SK-N-SH (cell line): ENCODE measurements around the gene TLDC2. TPM values are rescaled to one million over a fixed set of nuclear protein-coding genes. Genes with fewer than 3 reads are reported as not detected.

Experiments
- CTCF ChIA-PET: fragments of 300-600, 350-600 bp; formaldehyde crosslinking; extraction: SDS; loops from one replicate; lab custom pipeline; 2021; lab: Yijun Ruan, JAX
- POLR2A ChIA-PET: fragments of 350-600 bp; sonication (Branson Sonifier 250); formaldehyde crosslinking; extraction: SDS; loops from one replicate; lab custom pipeline; 2020; ENCODE audit warnings: antibody characterized with exemption, inconsistent platforms; lab: Yijun Ruan, JAX
- DNase-seq: peaks from one replicate; pipeline ENCODE4 v3.0.0; 2012
- H2AFZ ChIP-seq: fragments of 200-600 bp; sonication (generic); 2 replicates; pipeline ENCODE4 v1.8.1; 2016; ENCODE audit warnings: antibody characterized with exemption, mild to moderate bottlenecking, low read depth
- H3F3A ChIP-seq: fragments of 200-600 bp; sonication (generic); replicated peaks from 2 replicates; pipeline ENCODE3; 2016; ENCODE audit warnings: antibody characterized with exemption, mild to moderate bottlenecking; ENCODE audit not compliant: insufficient read depth
- H3K27ac ChIP-seq, 2 experiments: fragments of 200-500 bp in 1 of 2; fragments of 200-600 bp in 1 of 2; sonication (Bioruptor generic) in 1 of 2; sonication (generic), shearing (Covaris generic) in 1 of 2; 2 replicates each; pipeline versions ENCODE4 v1.5.1 to v1.6.1; 2014 to 2016; ENCODE audit warnings: low read depth in 2 of 2, inconsistent platforms in 1 of 2, low read length in 1 of 2, mild to moderate bottlenecking in 1 of 2, mixed read lengths in 1 of 2
- H3K27me3 ChIP-seq: fragments of 200-600 bp; sonication (generic), shearing (Covaris generic); 2 replicates; pipeline ENCODE4 v1.6.1; 2016; ENCODE audit warnings: mixed run types; ENCODE audit not compliant: insufficient read depth
- H3K36me3 ChIP-seq, 2 experiments: fragments of 200-500 bp in 1 of 2; fragments of 200-600 bp in 1 of 2; sonication (Bioruptor generic) in 1 of 2; sonication (generic) in 1 of 2; replicated peaks in 1 of 2; 2 replicates each; pipeline versions ENCODE3 to v1.5.1; 2014 to 2016; ENCODE audit warnings: low read length in 1 of 2, mild to moderate bottlenecking in 1 of 2; ENCODE audit not compliant: insufficient read depth in 2 of 2, control insufficient read depth in 1 of 2
- H3K4me1 ChIP-seq, 2 experiments: fragments of 200-500 bp in 1 of 2; fragments of 200-600 bp in 1 of 2; sonication (Bioruptor generic) in 1 of 2; sonication (generic), shearing (Covaris generic) in 1 of 2; 2 replicates each; pipeline versions ENCODE4 v1.5.1 to v1.6.1; 2014 to 2016; ENCODE audit warnings: low read depth in 1 of 2, low read length in 1 of 2, mixed run types in 1 of 2; ENCODE audit not compliant: insufficient read depth in 2 of 2, control insufficient read depth in 1 of 2
- H3K4me2 ChIP-seq: fragments of 200-600 bp; sonication (generic), shearing (Covaris generic); 2 replicates; pipeline ENCODE4 v1.6.1; 2017; ENCODE audit warnings: mixed run types
- H3K4me3 ChIP-seq, 2 experiments: fragments of 200-500 bp in 1 of 2; fragments of 200-600 bp in 1 of 2; sonication (Bioruptor generic) in 1 of 2; sonication (generic), shearing (Covaris generic) in 1 of 2; 2 replicates each; pipeline versions ENCODE4 v1.5.1 to v1.8.1; 2014 to 2016; ENCODE audit warnings: low read depth in 2 of 2, inconsistent platforms in 1 of 2, low read length in 1 of 2, mild to moderate bottlenecking in 1 of 2, mixed read lengths in 1 of 2, moderate library complexity in 1 of 2
- H3K79me2 ChIP-seq: fragments of 200-600 bp; sonication (generic); 2 replicates; pipeline ENCODE4 v1.8.1; 2017; ENCODE audit warnings: mild to moderate bottlenecking; ENCODE audit not compliant: insufficient read depth
- H3K9ac ChIP-seq: fragments of 200-600 bp; sonication (generic); 2 replicates; pipeline ENCODE4 v1.6.1; 2017; ENCODE audit warnings: mixed run types
- H3K9me2 ChIP-seq: fragments of 200-600 bp; sonication (generic); 2 replicates; pipeline ENCODE4 v1.6.1; 2017; ENCODE audit warnings: mixed run types
- H3K9me3 ChIP-seq: fragments of 200-600 bp; sonication (generic); 2 replicates; pipeline ENCODE4 v1.6.1; 2017; ENCODE audit warnings: mixed run types, mild to moderate bottlenecking, moderate library complexity
- H4K20me1 ChIP-seq: fragments of 200-600 bp; sonication (generic); 2 replicates; pipeline ENCODE4 v1.6.1; 2017; ENCODE audit warnings: mild to moderate bottlenecking, mixed run types; ENCODE audit not compliant: insufficient read depth
- CTCF ChIP-seq: fragments of 200-600 bp; sonication (generic); IDR thresholded peaks from 2 replicates; pipeline ENCODE4 v1.6.1; 2017; ENCODE audit warnings: antibody characterized with exemption, mild to moderate bottlenecking, moderate library complexity
- ELF1 ChIP-seq: IDR thresholded peaks from 2 replicates; pipeline ENCODE4 v1.4.0; 2012
- GABPA ChIP-seq: IDR thresholded peaks from 2 replicates; pipeline ENCODE4 v1.4.0; 2012; ENCODE audit warnings: low read depth, mild to moderate bottlenecking
- JUND ChIP-seq: IDR thresholded peaks from 2 replicates; pipeline ENCODE4 v1.4.0; 2012
- MEF2A ChIP-seq: IDR thresholded peaks from 2 replicates; pipeline ENCODE4 v1.4.0; 2012; ENCODE audit warnings: low read depth, borderline replicate concordance
- MXI1 ChIP-seq: IDR thresholded peaks from 2 replicates; pipeline ENCODE4 v1.6.1; 2012; ENCODE audit warnings: mild to moderate bottlenecking, low read depth, low read length, improper control_type of control experiment
- NFIC ChIP-seq: IDR thresholded peaks from 2 replicates; pipeline ENCODE4 v1.4.0; 2012; ENCODE audit warnings: borderline replicate concordance
- NRF1 ChIP-seq: IDR thresholded peaks from 2 replicates; pipeline ENCODE4 v1.6.1; 2012; ENCODE audit warnings: low read depth, mild to moderate bottlenecking, low read length
- POLR2AphosphoS5 ChIP-seq: IDR thresholded peaks from 2 replicates; pipeline ENCODE4 v1.6.1; 2012; ENCODE audit warnings: low read depth, low read length
- RAD21 ChIP-seq: IDR thresholded peaks from 2 replicates; pipeline ENCODE4 v1.6.1; 2012; ENCODE audit warnings: mild to moderate bottlenecking, low read length
- RXRA ChIP-seq: IDR thresholded peaks from 2 replicates; pipeline ENCODE4 v1.4.0; 2012; ENCODE audit warnings: low read depth, mild to moderate bottlenecking, borderline replicate concordance
- SMC3 ChIP-seq: IDR thresholded peaks from 2 replicates; pipeline ENCODE4 v1.6.1; 2012; ENCODE audit warnings: low read depth, low read length, improper control_type of control experiment
- TEAD4 ChIP-seq: IDR thresholded peaks from 2 replicates; pipeline ENCODE4 v1.4.0; 2012; ENCODE audit warnings: mild to moderate bottlenecking, borderline replicate concordance; ENCODE audit not compliant: insufficient read depth
- WGBS: methylation state at CpG from one replicate; pipeline ENCODE4 v1.1.6; 2017; ENCODE audit warnings: low lambda C conversion rate; 5-methylcytosine and 5-hydroxymethylcytosine counted together
- polyA plus RNA-seq, 3 experiments: library from polyadenylated mRNA; depleted of rRNA; stranded (reverse); fragments of >200 nt; gene quantifications; 2 replicates each; pipeline ENCODE4 v1.2.3, GENCODE V29; 2012
- TF ChIP-seq, protein P1 (sequence below): IDR thresholded peaks from 2 replicates; pipeline ENCODE4 v1.4.0; 2012; ENCODE audit warnings: low read depth, borderline replicate concordance
- TF ChIP-seq, protein P2 (sequence below): IDR thresholded peaks from 2 replicates; pipeline ENCODE4 v1.4.0; 2012; ENCODE audit warnings: low read depth, borderline replicate concordance
- TF ChIP-seq, protein P3 (sequence below): IDR thresholded peaks from 2 replicates; pipeline ENCODE4 v1.4.0; 2012; ENCODE audit warnings: low read depth
- TF ChIP-seq, protein P4 (sequence below): IDR thresholded peaks from 2 replicates; pipeline ENCODE4; 2012

TLDC2 gene
- polyA plus RNA-seq, 1 of the 3 experiments (the other 2 are of a cell fraction) = 0.02 TPM

DNA sequence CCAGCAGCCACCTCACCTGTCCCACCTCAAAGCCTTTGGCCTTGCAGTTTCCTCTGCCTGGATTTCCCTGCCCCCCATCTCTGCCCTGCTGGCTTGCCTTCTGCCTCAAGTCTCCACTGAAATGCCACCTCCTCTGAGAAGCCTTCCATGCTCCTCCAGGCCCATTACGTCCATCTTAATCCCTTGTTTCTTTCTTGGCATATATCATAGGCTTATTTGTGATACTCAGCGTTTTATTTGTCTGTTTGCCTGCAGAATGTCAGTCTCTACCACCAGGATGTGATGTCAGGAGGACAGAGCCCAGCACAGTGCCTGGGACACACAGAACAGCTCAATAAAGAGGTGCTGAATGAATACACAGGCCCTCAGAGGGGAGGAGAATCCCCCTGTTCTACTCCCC is 24.4 kb upstream of the TLDC2 start:
- CTCF ChIA-PET = no interaction called here
- Histone ChIP-seq H3K4me2 (no peak overlapping the region), H4K20me1 (peaks cover 30% of the 10 kb centered on the region)

More for the DNA sequence above, 24.4 kb upstream of the TLDC2 start:
- no peak for TF ChIP-seq GABPA
- TF ChIP-seq ELF1 = no peak
- TF ChIP-seq, protein P1, sequence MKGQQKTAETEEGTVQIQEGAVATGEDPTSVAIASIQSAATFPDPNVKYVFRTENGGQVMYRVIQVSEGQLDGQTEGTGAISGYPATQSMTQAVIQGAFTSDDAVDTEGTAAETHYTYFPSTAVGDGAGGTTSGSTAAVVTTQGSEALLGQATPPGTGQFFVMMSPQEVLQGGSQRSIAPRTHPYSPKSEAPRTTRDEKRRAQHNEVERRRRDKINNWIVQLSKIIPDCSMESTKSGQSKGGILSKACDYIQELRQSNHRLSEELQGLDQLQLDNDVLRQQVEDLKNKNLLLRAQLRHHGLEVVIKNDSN = no peak
- TF ChIP-seq, protein P2, sequence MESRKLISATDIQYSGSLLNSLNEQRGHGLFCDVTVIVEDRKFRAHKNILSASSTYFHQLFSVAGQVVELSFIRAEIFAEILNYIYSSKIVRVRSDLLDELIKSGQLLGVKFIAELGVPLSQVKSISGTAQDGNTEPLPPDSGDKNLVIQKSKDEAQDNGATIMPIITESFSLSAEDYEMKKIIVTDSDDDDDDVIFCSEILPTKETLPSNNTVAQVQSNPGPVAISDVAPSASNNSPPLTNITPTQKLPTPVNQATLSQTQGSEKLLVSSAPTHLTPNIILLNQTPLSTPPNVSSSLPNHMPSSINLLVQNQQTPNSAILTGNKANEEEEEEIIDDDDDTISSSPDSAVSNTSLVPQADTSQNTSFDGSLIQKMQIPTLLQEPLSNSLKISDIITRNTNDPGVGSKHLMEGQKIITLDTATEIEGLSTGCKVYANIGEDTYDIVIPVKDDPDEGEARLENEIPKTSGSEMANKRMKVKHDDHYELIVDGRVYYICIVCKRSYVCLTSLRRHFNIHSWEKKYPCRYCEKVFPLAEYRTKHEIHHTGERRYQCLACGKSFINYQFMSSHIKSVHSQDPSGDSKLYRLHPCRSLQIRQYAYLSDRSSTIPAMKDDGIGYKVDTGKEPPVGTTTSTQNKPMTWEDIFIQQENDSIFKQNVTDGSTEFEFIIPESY = no peak
- TF ChIP-seq, protein P3, sequence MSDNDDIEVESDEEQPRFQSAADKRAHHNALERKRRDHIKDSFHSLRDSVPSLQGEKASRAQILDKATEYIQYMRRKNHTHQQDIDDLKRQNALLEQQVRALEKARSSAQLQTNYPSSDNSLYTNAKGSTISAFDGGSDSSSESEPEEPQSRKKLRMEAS = no peak
- TF ChIP-seq SMC3 = no peak
- no peak for TF ChIP-seq CTCF
- TF ChIP-seq NRF1 = no peak
- TF ChIP-seq TEAD4 = no peak
- TF ChIP-seq, protein P4, sequence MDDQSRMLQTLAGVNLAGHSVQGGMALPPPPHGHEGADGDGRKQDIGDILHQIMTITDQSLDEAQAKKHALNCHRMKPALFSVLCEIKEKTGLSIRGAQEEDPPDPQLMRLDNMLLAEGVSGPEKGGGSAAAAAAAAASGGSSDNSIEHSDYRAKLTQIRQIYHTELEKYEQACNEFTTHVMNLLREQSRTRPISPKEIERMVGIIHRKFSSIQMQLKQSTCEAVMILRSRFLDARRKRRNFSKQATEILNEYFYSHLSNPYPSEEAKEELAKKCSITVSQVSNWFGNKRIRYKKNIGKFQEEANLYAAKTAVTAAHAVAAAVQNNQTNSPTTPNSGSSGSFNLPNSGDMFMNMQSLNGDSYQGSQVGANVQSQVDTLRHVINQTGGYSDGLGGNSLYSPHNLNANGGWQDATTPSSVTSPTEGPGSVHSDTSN = no peak
- TF ChIP-seq MEF2A = no peak
- no peak for TF ChIP-seq RAD21
- TF ChIP-seq POLR2AphosphoS5 = no peak
- TF ChIP-seq JUND = no peak
- no peak for TF ChIP-seq NFIC
- TF ChIP-seq RXRA = no peak
- TF ChIP-seq MXI1 = no peak
- TF ChIP-seq, all 33 proteins: peak for 0
- POLR2A ChIA-PET = no interaction called here
- Histone ChIP-seq H2AFZ (no peak overlapping the region), H3K4me1 (peaks cover 9 to 27% of the 10 kb centered on the region in 2 experiments; a peak in 2 of 4 replicates), H3K9me3 (no peaks in the 10 kb centered on the region), H3K36me3 (no peaks in the 10 kb centered on the region), H3K79me2 (peaks cover 94% of the 10 kb centered on the region), H3K9me2 (no peaks in the 10 kb centered on the region), H3K4me3 (no peak overlapping the region), H3K27me3 (no peaks in the 10 kb centered on the region), H3K27ac (no peak overlapping the region), H3F3A (peaks cover 23% of the 10 kb centered on the region), H3K9ac (no peak overlapping the region)
- WGBS = 95% methylated on average over 2 of the region's 2 CpGs
- DNase-seq = no peak
